ENCODE results near the gene CPXM1. TPM values are rescaled to one million over a fixed set of nuclear protein-coding genes. Genes with fewer than 3 reads are reported as not detected.

CPXM1 gene
- total and polyA plus RNA-seq, 2 donors from 2014 or later, result 5.2 to 7.1 TPM

- no peak overlapping the region for H3K4me3 ChIP-seq (ENCODE audit: low read length in 3 of 3)
- no peaks in the 10 kb centered on the region for H3K27me3 ChIP-seq (ENCODE audit: control insufficient read depth, insufficient read depth, low read length)
- no peak overlapping the region for H3K9ac ChIP-seq (ENCODE audit: low read length in 3 of 3)
- FAIRE-seq (no peak), DNase-seq (peak in 2 of 5 donors; percentile 18 to 25)
- no peak for TF ChIP-seq CTCF (IDR thresholded peaks at IDR 0.05; ENCODE audit: borderline replicate concordance, extremely low read depth, insufficient read depth)
- H3K27ac ChIP-seq (ENCODE audit: low read depth in 2 of 2, low read length in 2 of 2), result no peak overlapping the region
- no peaks in the 10 kb centered on the region for H3K36me3 ChIP-seq (ENCODE audit: control insufficient read depth in 2 of 3, insufficient read depth in 3 of 3, low read length in 3 of 3)
- peaks cover 0 to 4% (median 0%) of the 10 kb centered on the region in 3 donors for H3K9me3 ChIP-seq (ENCODE audit: control insufficient read depth in 2 of 3, insufficient read depth in 1 of 3, low read length in 3 of 3)
- H3K4me1 ChIP-seq (ENCODE audit: control insufficient read depth in 2 of 3, insufficient read depth in 2 of 3, low read depth in 1 of 3, low read length in 3 of 3), result no peaks in the 10 kb centered on the region
- intact Hi-C loops (cut with DNase I), result no loop called here
These were observed 16.9 kb upstream of the CPXM1 start for GRCh38 chr20:2817341-2817726.

DNA sequence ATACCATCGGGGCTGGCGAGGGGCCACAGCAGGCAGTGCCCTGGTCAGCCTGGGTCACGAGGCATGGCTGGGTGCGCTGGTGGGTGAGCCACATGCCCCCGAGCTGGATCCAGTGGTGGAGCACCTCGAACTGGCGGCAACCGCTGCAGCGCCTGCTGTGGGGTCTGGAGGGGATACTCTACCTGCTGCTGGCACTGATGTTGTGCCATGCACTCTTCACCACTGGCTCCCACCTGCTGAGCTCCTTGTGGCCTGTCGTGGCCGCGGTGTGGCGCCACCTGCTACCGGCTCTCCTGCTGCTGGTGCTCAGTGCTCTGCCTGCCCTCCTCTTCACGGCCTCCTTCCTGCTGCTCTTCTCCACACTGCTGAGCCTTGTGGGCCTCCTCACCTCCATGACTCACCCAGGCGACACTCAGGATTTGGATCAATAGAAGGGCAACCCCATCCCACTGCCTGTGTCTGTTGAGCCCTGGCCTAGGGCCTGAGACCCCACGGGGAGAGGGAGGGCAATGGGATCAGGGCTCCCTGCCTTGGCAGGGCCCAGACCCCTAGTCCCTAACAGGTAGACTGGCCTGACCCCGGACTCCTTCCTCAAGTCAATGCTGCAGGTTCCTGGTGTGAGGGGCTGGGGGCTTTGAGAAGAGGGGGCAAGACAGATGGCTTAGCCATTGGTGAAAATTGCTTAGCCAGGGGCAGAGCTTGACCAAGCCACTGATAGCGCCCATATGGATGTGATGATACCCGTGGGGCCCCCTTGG, 16.3 kb upstream of the CPXM1 start:
- H3K4me1 ChIP-seq (ENCODE audit: control insufficient read depth in 2 of 3, insufficient read depth in 2 of 3, low read depth in 1 of 3, low read length in 3 of 3), result no peaks in the 10 kb centered on the region
- H3K27me3 ChIP-seq (ENCODE audit: control insufficient read depth, insufficient read depth, low read length), result no peaks in the 10 kb centered on the region
- H3K27ac ChIP-seq (ENCODE audit: low read depth in 2 of 2, low read length in 2 of 2), result no peak overlapping the region
- H3K36me3 ChIP-seq (ENCODE audit: control insufficient read depth in 2 of 3, insufficient read depth in 3 of 3, low read length in 3 of 3), result no peaks in the 10 kb centered on the region
- no peak overlapping the region for H3K4me3 ChIP-seq (ENCODE audit: low read length in 3 of 3)
- H3K9ac ChIP-seq (ENCODE audit: low read length in 3 of 3), result no peak overlapping the region
- H3K9me3 ChIP-seq (ENCODE audit: control insufficient read depth in 2 of 3, insufficient read depth in 1 of 3, low read length in 3 of 3), result peaks cover 0 to 5% (median 3%) of the 10 kb centered on the region in 3 donors
- no peak for TF ChIP-seq CTCF (IDR thresholded peaks at IDR 0.05; ENCODE audit: borderline replicate concordance, extremely low read depth, insufficient read depth)
- DNase-seq (peak in 2 of 5 donors; percentile 42 to 72), FAIRE-seq (no peak)
- intact Hi-C loops (cut with DNase I), result no loop called here

- no peaks in the 10 kb centered on the region for H3K36me3 ChIP-seq (ENCODE audit: control insufficient read depth in 2 of 3, insufficient read depth in 3 of 3, low read length in 3 of 3)
- DNase-seq (peak in 2 of 5 donors; percentile 42 to 58), FAIRE-seq (no peak)
- H3K9me3 ChIP-seq (ENCODE audit: control insufficient read depth in 2 of 3, insufficient read depth in 1 of 3, low read length in 3 of 3), result peaks cover 0 to 5% (median 3%) of the 10 kb centered on the region in 3 donors
- intact Hi-C loops (cut with DNase I), result no loop called here
- H3K4me3 ChIP-seq (ENCODE audit: low read length in 3 of 3), result no peak within 1 kb of the TSS
- no peak within 1 kb of the TSS for H3K27ac ChIP-seq (ENCODE audit: low read depth in 2 of 2, low read length in 2 of 2)
- H3K4me1 ChIP-seq (ENCODE audit: control insufficient read depth in 2 of 3, insufficient read depth in 2 of 3, low read depth in 1 of 3, low read length in 3 of 3), result no peaks in the 10 kb centered on the region
- no peak for TF ChIP-seq CTCF (IDR thresholded peaks at IDR 0.05; ENCODE audit: borderline replicate concordance, extremely low read depth, insufficient read depth)
- no peaks in the 10 kb centered on the region for H3K27me3 ChIP-seq (ENCODE audit: control insufficient read depth, insufficient read depth, low read length)
- no peak within 1 kb of the TSS for H3K9ac ChIP-seq (ENCODE audit: low read length in 3 of 3)
These were observed 15.7 kb upstream of the CPXM1 start, which contains the start of gene TMEM239 for GRCh38 chr20:2816030-2816582. Gene TMEM239 (plus strand): TSS chr20:2816364. CDS start chr20:2816555, 191 bp downstream.

Measured in kidney (tissue), 14 donors.